ENCODE results near the gene APOA4. TPM values are rescaled to one million over a fixed set of nuclear protein-coding genes. Genes with fewer than 3 reads are reported as not detected.

APOA4 gene
- total and polyA plus RNA-seq, 2 of the 13 experiments (the other 11 are each of a cell fraction or from before 2014, with no cell fraction given), result 3.8 to 7.2 TPM

DNA sequence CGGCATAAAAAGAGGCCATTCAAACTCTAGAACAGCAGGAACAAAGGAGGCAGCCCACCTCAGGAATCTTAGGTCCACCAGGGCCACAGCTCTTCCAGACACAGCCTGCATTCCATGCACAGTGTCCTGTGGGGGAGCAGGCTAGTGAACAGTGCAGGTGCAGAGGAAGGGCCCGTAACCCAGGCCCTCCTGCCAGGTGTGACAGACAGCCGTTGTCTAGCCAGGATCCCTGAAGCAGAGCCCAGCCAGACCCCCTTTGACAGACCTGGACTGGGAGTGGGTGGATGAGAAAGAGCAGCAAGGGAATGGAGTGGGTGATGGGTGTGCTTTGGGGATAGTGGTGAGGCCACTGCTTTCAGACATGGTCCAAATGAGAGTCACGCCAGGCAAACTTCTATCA lies 34.1 kb downstream of the APOA4 start:
- H3K27me3 ChIP-seq (ENCODE audit: control insufficient read depth in 1 of 2, insufficient read depth in 2 of 2, low read length in 2 of 2), result no peaks in the 10 kb centered on the region; a peak in 1 of 5 replicates
- peak overlapping the region; percentile 99 for H3K4me2 ChIP-seq (ENCODE audit: low read depth, low read length)
- no peak for TF ChIP-seq GABPA (IDR thresholded peaks at IDR 0.05; ENCODE audit: low read depth, low read length)
- TF ChIP-seq GABPA (CRISPR knock-in tag; IDR thresholded peaks at IDR 0.05; ENCODE audit: low read depth), result 0 out of 2 replicates have a peak, but pooled peaks have one; percentile 16
- no peak for TF ChIP-seq SETDB1 (CRISPR knock-in tag; IDR thresholded peaks at IDR 0.05; ENCODE audit: borderline replicate concordance)
- TF ChIP-seq POLR2A (IDR thresholded peaks at IDR 0.05; ENCODE audit: insufficient read depth in 1 of 2, low read depth in 2 of 2, low read length in 2 of 2), result peak in 1 of 2 experiments; percentile 45; a peak in 1 of 4 replicates
- H3K79me2 ChIP-seq (ENCODE audit: insufficient read depth, low read length), result peaks cover 35% of the 10 kb centered on the region
- H4K20me1 ChIP-seq (ENCODE audit: insufficient read depth, low read length), result no peaks in the 10 kb centered on the region
- 44% methylated on average over 3 of the region's 4 CpGs for WGBS (ENCODE audit: low lambda C conversion rate)
- intact Hi-C loops (cut with micrococcal nuclease; ENCODE audit: unreplicated experiment), result no loop called here
- H3K9ac ChIP-seq (ENCODE audit: insufficient read depth, low read depth, low read length), result peak overlapping the region; percentile 84; the same call in 1 of the 2 replicates
- no peak overlapping the region for H2AFZ ChIP-seq (ENCODE audit: low read length)
- in situ Hi-C loops (cut with HindIII; ENCODE audit: extremely low pct_ligation_motif_present, low pct_unique_long_range_greater_than_20kb), result no loop called here
- POLR2A ChIA-PET, result interaction anchor here (1.0 to 17.3 kb wide), 8 partner anchors 14 to 309 kb away, joined by 3 to 1365 read pairs (median 5); partner anchors contain the start of genes APOA1, APOA4, APOC3 and BUD13
- peaks cover 13 to 28% of the 10 kb centered on the region in 2 experiments for H3K36me3 ChIP-seq (replicated peaks in 1 of 2; ENCODE audit: control insufficient read depth in 1 of 2, insufficient read depth in 2 of 2, low read length in 2 of 2)
- peak overlapping the region; percentile 61 for H3K27ac ChIP-seq (ENCODE audit: extremely low read length, insufficient read depth, low read length)
- peak overlapping the region in 2 of 3 experiments; percentile 86 to 90; a peak in 3 of 6 replicates for H3K4me3 ChIP-seq (replicated peaks in 1 of 3; ENCODE audit: insufficient read depth in 1 of 3, low read depth in 2 of 3, low read length in 3 of 3)
- CTCF ChIA-PET (ENCODE audit: low intra/inter-chr PET ratio, low total read pairs), result no interaction called here
- BruUV-seq (replicated peaks), result no TSS peak
- peak; percentile 14 for ATAC-seq
- H3K9me3 ChIP-seq (ENCODE audit: low read length), result no peaks in the 10 kb centered on the region
- H3K4me1 ChIP-seq (ENCODE audit: insufficient read depth, low read length), result peaks cover 69% of the 10 kb centered on the region
- no peak for FAIRE-seq
- DNase-seq (ENCODE audit: low spot score), result no peak

DNA sequence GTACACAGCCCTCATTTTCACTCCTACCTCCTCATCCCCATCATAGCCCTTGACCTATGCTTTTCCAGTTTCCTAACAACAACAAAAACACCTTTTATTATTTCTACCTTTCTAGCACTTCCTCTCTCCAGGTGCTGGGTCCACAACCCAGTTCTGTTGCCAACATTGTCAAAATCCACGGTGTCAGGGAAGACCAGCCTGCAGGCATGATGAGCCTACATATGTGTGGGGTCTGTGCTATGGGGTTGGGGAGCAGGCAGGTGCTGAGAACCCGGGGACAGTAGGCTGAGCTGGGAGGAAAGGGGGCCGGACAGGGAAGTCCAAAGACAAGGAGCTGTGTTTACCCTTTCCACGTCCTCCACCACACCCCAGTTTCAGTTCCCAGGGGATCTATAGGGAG lies 34.6 kb downstream of the APOA4 start:
- Histone ChIP-seq H3K27ac (ENCODE audit: extremely low read length, insufficient read depth, low read length) (peak overlapping the region; percentile 61), H3K4me3 (replicated peaks in 1 of 3; ENCODE audit: insufficient read depth in 1 of 3, low read depth in 2 of 3, low read length in 3 of 3) (peak overlapping the region; percentile 79 to 90 (median 86)), H3K36me3 (replicated peaks in 1 of 2; ENCODE audit: control insufficient read depth in 1 of 2, insufficient read depth in 2 of 2, low read length in 2 of 2) (peaks cover 13 to 32% of the 10 kb centered on the region in 2 experiments), H3K4me2 (ENCODE audit: low read depth, low read length) (peak overlapping the region; percentile 99), H3K4me1 (ENCODE audit: insufficient read depth, low read length) (peaks cover 64% of the 10 kb centered on the region), H3K9me3 (ENCODE audit: low read length) (no peaks in the 10 kb centered on the region), H3K79me2 (ENCODE audit: insufficient read depth, low read length) (peaks cover 35% of the 10 kb centered on the region), H4K20me1 (ENCODE audit: insufficient read depth, low read length) (no peaks in the 10 kb centered on the region), H2AFZ (ENCODE audit: low read length) (no peak overlapping the region), H3K27me3 (ENCODE audit: control insufficient read depth in 1 of 2, insufficient read depth in 2 of 2, low read length in 2 of 2) (no peaks in the 10 kb centered on the region; a peak in 1 of 5 replicates), H3K9ac (ENCODE audit: insufficient read depth, low read depth, low read length) (peak overlapping the region; percentile 84; the same call in 1 of the 2 replicates)
- ATAC-seq (no peak), FAIRE-seq (no peak), DNase-seq (ENCODE audit: low spot score) (no peak)
- TF ChIP-seq ZC3H13 (CRISPR knock-in tag; IDR thresholded peaks at IDR 0.05) (peak; percentile 82), ZNF605 (CRISPR knock-in tag; IDR thresholded peaks at IDR 0.05) (peak; percentile 46; the same call in 1 of the 2 replicates), ZNF121 (CRISPR knock-in tag; IDR thresholded peaks at IDR 0.05) (no peak), CENPT (CRISPR knock-in tag; IDR thresholded peaks at IDR 0.05; ENCODE audit: low read depth) (no peak), LCORL (IDR thresholded peaks at IDR 0.05) (no peak), LCORL (CRISPR knock-in tag; IDR thresholded peaks at IDR 0.05) (no peak), ZNF83 (CRISPR knock-in tag; IDR thresholded peaks at IDR 0.05; ENCODE audit: borderline replicate concordance) (no peak), ZNF230 (CRISPR knock-in tag; IDR thresholded peaks at IDR 0.05) (no peak), MTA1 (CRISPR knock-in tag; IDR thresholded peaks at IDR 0.05; ENCODE audit: borderline replicate concordance) (0 out of 2 replicates have a peak, but pooled peaks have one; percentile 3), ZNF747 (CRISPR knock-in tag; IDR thresholded peaks at IDR 0.05; ENCODE audit: borderline replicate concordance) (0 out of 2 replicates have a peak, but pooled peaks have one; percentile 35), ZNF30 (CRISPR knock-in tag; IDR thresholded peaks at IDR 0.05) (no peak), BORCS8-MEF2B (CRISPR knock-in tag; IDR thresholded peaks at IDR 0.05) (0 out of 2 replicates have a peak, but pooled peaks have one; percentile 2)
- TF ChIP-seq, protein P1, sequence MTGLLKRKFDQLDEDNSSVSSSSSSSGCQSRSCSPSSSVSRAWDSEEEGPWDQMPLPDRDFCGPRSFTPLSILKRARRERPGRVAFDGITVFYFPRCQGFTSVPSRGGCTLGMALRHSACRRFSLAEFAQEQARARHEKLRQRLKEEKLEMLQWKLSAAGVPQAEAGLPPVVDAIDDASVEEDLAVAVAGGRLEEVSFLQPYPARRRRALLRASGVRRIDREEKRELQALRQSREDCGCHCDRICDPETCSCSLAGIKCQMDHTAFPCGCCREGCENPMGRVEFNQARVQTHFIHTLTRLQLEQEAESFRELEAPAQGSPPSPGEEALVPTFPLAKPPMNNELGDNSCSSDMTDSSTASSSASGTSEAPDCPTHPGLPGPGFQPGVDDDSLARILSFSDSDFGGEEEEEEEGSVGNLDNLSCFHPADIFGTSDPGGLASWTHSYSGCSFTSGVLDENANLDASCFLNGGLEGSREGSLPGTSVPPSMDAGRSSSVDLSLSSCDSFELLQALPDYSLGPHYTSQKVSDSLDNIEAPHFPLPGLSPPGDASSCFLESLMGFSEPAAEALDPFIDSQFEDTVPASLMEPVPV (CRISPR knock-in tag; IDR thresholded peaks at IDR 0.05), result no peak
- ChIA-PET CTCF (ENCODE audit: low intra/inter-chr PET ratio, low total read pairs) (no interaction called here), POLR2A (interaction anchor here (1.0 to 17.3 kb wide), 9 partner anchors 13 to 310 kb away, joined by 3 to 1365 read pairs (median 6); partner anchors contain the start of genes APOA1, APOA4, APOC3 and BUD13)
- BruUV-seq (replicated peaks), result no TSS peak
- intact Hi-C loops (cut with micrococcal nuclease; ENCODE audit: unreplicated experiment) (no loop called here), in situ Hi-C loops (cut with HindIII; ENCODE audit: extremely low pct_ligation_motif_present, low pct_unique_long_range_greater_than_20kb) (no loop called here)
- WGBS (ENCODE audit: low lambda C conversion rate), result 2% methylated on average over 4 of the region's 4 CpGs

Measured in HepG2 (cell line).